GM21528 (cell line): ENCODE measurements around the gene HERC6.
"Not testable (repeated sequence)": the region's sequence is repeated elsewhere in the genome, so short reads cannot be mapped to it uniquely, and the experiment has no call there.

Experiments used
- ATAC-seq: cut with Tn5 transposase; IDR thresholded peaks from one replicate; pipeline ENCODE4 v1.9.1; 2021; ENCODE audit warnings: mild to moderate bottlenecking, moderate library complexity; ENCODE audit not compliant: unreplicated experiment, low FRiP score

HERC6 gene

DNA sequence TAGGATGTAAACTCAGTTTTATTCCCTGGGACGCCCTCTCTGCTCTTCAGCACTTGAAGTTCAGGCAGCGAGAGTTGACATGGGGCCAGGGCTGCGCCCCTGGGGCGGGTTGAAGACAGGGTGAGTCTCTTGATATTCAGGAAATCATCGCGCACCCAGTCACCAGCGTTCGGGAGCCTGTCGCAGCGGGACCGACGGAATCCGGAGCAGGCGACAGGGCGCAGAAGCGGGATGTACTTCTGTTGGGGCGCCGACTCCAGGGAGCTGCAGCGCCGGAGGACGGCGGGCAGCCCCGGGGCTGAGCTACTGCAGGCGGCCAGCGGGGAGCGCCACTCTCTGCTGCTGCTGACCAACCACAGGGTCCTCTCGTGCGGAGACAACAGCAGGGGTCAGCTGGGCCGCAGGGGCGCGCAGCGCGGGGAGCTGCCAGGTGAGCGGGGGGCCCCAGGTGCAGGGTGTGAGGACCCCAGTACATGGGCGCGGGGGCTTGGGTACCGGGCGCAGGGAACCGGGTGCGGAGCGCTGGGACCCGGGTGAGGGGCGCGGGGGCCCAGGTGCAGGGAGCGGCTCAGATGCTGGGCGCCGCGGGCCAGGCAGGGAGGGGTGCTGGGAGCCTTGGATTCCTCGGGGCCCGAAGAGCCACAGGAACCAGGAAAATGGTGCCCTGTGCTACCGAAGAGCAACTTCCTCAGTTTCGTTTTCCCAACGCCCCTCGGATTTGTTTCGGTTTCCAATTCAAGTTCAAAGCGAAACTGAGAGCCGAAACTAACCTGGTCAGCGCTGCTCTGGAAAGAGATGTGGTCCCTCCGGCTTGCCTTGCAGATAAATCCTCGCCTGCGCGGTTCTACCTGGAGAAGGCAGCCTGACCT lies at the start of gene HERC6:
Gene HERC6, plus strand, starts transcription at position 162 of the 869 bp plus-strand sequence. Its CDS starts 70 bp downstream, at position 232.
- peak; percentile 86 for ATAC-seq

DNA sequence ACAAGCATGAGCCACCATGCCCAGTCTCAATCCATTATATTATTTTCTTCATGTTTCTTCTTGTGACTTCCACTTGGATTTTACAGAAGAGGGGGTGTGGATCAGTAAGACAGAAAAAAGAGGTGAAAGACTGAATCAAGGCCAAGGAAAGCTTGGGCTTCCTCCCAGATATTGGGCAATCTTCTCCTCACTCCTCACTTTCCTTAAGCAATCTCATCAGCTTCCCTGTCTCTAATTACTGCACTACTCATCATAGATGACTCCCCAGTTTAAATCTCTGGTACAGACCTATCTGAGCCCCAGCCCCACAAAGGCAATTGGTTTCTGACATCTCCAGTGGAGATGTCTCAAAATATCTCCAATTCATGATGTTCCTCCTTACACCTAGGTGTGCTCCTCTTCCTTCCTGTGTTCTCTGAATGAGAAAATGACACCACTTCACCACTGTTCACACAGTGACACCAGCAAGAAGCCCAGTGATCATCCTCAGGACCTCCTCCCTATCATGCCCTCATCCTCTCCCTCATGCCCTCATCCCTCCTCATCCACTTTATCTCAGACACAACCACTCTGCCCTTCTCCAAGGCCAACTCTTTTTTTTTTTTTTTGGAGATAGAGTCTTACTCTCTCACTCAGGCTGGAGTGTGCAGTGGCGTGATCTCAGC lies 44.8 kb upstream of the HERC6 start:
- ATAC-seq = no peak

DNA sequence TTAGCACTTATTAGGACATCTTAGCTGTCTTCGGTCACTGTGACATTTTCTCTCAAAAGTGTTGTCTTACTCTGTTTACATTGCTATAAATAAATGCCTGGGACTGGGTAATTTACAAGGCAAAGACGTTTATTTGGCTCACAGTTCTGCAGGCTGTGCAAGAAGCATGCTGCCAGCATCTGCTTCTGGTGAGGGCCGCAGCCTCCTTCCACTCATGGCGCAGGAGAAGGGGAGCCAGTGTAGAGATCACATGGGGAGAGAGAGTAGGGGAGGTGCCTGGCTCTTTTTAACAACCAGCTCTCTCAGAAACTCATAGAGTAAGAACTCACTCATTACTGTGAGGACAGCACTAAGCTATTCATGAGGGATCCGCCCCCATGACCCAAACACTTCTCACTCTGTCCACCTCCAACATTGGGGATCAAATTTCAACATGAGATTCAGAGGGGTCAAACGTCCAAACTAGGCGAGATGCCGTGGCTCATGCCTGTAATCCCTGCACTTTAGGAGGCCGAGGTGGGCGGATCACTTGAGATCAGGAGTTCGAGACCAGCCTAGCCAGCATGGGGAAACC lies 43.5 kb upstream of the HERC6 start:
- ATAC-seq = no peak

DNA sequence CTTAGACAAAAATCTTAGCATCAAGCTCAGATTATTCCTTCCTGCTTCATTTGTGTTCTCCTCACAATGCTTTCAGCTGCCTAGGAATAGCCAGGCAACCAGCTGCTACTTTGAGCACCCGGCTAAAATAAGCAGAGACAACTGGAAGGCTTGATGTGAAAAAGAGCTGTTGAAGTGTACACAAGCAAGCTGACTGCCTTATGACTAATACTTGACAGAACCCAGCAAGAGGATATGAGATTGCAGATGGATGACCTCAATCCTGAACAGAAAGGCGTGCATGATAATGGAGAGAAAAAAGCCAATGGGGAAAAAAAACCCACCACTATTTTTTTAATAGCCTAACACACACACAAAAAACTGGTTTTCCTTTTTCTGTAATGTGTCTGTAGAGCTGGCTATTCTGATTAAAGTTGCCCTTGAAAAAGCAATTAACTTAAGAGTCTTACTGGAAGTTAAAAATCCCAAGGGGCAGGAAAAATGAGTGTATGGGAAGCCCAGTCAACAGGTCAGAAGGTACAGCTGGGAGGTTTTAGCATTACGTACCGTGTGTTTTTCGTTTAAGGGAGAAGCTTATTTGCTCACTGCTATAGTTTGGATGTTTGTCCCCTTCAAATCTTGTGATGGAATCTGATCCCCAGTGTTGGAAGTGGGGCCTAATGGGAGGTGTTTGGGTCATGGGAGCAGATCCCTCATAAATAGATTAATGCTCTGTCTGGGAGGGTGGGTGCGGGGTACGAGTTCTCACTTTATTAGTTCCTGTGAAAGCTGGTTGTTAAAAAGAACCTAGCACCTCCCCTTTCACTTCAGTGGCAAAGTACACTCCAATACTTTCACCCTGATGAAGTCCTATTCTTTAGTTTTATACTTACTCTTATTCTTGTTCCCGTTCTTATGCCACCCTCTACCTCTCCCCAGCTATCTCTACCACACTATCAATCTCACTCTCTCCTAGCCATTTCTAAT lies 37.1 kb upstream of the HERC6 start:
- ATAC-seq = no peak

DNA sequence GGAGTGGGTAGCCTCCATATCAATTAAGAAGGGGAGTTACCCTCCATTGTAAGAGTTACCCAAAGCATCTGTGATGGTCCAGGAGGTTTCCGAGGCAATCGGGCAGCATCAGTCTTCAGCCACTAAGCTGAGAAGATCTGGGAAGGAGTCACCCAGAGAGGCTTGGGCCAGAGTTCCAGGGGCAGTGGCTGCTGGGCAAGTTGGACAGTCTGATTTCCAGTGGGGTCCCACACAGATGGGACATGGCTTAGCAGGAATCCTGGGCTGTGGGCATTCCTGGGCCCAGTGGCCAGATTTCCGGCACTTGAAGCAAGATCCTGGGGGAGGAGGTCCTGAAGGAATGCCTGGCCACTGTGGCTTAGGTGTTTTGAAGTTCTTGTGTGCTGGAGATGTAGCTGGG lies 31.8 kb upstream of the HERC6 start:
- not testable (repeated sequence) for ATAC-seq

DNA sequence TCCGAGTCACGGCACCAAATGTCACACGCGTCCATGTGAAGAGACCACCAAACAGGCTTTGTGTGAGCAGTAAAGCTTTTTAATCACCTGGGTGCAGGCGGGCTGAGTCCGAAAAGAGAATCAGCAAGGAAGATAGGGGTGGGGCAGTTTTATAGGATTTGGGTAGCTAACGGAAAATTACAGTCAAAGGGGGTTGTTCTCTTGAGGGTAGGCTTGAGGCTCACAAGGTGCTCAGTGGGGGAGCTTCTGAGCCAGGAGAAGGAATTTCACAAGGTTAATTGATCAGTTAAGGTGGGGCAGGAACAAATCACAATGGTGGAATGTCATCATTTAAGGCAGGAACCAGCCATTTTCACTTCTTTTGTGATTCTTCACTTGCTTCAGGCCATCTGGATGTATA lies 29.9 kb upstream of the HERC6 start:
- ATAC-seq = not testable (repeated sequence)

DNA sequence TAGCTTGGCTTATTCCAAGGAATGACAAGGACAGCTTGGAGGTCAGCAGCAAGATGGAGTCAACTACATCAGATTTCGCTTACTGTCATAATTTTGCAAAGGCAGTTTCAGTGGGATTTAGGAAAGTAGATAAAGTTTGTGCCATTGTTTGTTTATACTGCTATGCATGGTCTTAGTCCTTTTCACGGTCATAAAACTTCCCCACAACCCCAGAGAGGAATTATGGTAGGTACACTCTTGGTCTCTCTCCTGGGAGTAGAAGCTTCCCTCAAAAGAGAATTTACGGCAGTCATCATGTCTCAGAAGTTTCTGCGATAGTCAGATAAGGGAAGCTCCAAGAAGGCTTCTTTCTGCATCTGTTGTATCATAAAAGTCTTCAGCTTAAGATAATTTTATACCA lies 27.9 kb upstream of the HERC6 start:
- ATAC-seq = no peak

DNA sequence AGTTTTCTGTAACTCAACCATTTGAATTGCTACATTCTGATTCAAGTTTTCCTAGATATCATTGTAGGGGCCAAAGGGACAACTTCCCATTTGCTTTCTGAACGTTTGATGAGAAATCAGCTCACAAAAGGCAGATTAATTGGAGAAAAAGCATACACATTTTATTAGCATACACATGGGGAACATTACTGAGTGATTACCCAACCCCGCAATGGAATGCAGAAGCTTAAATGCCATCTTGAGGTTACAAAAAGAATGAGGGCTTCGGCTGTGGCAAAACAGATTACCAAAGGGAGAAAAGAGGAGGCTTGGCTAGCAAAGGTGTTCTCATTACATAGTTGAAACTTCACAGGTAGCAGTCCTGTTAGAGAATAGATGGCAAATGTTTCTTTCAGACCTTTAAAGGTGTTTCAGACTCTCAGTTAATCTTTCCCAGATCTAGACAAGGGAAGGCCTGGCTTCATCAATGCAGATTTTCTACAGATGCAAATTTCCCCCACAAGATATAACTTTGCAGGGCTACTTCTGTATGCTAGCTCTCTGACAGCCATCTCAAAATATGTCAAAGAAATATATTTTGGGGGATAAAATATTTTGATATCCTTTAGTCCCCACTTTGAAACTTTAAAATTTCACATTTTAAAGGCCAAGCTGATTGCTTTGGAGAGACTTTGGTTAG lies 26.5 kb upstream of the HERC6 start:
- no peak for ATAC-seq

DNA sequence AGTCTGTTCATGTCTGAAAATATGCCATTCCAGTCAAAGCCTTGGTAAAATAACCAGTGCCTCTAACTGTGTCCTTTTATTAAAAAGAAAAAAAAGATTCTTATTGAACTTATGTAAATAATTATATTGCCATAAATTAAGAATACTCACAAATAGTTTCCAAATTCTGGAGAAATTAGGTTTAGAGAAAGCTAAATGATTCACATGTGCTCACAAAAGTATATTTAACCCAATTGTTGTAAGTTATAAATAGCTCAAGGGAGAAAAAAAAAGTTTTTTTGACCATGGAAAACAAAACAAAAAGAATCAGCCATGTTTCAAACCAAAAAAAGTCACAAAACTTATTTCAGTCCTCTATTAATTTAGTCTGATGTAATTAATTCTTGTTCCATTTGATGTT lies 25.3 kb upstream of the HERC6 start:
- ATAC-seq = no peak

DNA sequence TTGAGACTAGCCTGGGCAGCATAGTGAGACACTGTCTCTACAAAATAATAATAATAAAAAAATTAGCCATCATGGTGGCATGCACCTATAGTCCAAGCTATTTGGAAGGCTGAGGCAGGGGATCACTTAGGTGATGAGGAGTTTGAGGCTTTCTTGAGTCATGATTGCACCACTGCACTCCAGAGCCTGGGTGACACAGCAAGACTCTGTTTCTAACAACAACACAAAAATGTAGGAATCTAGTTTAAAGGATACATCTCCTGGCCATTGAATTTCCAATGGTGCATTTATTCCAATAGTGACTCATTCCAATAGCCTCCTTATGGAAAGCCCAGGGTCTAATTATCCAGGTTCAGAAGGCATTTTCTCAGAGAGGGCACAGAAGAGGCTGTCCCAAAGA lies 21.9 kb upstream of the HERC6 start:
- ATAC-seq = no peak

DNA sequence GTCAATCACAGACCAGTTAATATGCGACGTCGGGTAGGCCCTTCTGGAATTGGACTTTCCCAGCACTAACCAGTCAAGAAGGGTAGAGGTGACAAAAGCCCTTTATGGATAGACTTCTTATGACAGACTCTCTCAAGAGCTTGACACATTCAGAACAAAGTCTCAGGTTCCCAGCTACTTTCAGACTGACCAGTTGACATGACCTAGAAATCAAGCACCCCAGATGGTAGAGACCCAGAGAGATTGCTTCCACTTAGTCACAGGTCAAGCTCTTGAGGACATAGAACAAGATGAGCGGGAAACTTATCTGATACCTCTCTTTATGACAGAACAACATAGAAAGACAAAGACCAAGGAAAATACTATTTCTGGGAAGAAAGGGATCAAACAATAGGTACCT lies 21.4 kb upstream of the HERC6 start:
- ATAC-seq = no peak

DNA sequence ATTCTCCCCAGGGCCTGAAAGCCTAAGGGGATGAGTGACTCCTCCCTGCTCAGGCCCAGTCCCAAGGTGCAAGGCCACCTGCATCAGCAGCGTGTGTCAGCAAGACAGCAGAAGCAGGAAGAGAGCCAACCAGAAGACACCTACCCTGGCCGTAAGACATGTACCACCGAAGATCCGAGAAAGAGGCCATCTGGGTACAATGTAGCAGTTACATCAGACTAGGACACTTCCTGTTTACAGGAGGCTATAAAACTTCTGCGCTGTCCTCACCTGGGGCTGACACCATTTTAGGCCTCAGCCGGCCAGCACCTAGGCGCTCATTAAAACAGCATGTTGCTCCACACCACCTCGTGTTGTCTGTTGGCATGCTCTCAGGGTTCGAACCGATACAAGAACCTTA lies 19.1 kb upstream of the HERC6 start:
- no peak for ATAC-seq

DNA sequence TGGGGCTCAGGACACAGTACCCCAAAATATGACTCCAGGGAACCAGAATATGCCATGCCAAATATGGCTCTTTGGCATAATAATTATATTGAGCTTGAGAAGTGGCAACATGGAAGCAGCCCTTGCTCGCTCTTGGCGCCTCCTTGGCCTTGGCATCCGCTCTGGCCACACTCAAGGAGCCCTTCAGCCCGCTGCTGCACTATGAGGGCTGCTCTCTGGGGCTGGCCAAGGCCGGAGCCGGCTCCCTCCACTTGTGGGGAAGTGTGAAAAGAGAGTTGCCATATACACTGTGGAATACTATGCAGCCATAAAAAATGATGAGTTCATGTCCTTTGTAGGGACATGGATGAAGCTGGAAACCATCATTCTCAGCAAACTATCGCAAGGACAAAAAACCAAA lies 18.4 kb upstream of the HERC6 start:
- no peak for ATAC-seq

DNA sequence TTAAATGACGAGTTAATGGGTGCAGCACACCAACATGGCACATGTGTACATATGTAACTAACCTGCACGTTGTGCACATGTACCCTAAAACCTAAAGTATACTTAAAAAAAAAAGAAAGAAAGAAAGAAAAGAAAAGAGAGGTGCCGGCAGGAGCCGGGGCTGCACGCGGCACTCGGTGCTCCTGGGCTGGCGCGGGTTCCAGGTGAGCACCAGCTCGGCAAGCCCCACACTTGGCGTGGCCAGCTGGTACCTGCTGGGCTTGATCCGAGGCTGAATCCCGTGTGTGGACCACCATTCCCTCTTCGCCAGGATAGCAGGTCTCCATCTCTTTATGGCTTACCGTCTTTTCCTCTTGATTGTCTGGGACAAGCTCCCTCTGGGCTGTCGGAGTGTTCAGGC lies 17.9 kb upstream of the HERC6 start:
- no peak for ATAC-seq

DNA sequence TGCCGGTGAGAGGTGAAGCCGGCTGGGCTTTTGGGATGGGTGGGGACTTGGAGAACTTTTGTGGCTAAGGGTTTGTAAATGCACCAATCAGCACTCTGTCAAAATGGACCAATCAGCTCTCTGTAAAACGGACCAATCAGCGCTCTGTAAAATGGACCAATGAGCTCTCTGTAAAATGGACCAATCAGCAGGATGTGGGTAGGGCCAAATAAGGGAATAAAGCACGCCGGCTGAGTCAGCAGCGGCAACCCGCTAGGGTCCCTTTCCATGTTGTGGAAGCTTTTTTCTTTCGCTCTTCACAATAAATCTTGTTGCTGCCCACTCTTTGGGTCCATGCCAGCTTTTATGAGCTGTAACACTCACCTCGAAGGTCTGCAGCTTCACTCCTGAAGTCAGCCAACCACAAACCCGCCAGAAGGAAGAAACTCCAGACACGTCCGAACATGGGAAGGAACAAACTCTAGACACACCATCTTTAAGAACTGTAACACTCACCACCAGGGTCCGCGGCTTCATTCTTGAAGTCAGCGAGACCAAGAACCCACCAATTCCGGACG lies 17.4 kb upstream of the HERC6 start:
- ATAC-seq = not testable (repeated sequence)

DNA sequence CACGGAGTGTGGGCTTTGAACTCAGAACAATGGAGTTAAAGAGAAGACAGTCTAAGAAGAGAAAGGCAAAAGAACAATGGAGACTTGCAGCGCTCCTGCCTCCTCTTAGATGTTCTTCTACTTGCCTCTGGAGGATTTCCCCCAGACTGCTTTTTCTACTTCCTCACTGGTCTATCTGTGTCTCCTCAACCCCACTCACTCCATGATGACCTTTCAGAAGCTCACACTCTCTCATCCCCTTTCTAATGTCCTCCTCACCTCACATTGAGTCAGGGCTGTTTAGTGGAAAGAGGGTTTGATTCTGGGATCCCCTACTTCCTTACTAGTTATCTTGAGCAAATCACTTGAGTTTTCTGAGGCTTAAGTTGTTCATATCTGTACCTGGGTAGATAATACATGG lies 12.2 kb upstream of the HERC6 start:
- no peak for ATAC-seq

DNA sequence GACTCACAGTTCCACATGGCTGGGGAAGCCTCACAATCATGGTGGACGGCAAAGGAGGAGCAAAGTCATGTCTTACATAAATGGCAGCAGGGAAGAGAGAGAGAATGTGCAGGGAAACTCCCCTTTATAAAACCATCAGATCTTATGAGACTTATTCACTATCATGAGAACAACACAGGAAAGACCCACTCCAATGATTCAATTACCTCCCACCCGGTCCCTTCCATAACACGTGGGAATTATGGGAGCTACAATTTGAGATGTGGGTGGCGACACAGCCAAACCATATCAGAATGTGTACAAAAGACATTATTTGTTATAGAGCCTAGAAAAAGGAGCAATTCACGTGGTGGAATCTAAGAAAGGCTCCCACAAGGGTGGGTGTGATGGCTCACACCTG lies 10.8 kb upstream of the HERC6 start:
- ATAC-seq = no peak

DNA sequence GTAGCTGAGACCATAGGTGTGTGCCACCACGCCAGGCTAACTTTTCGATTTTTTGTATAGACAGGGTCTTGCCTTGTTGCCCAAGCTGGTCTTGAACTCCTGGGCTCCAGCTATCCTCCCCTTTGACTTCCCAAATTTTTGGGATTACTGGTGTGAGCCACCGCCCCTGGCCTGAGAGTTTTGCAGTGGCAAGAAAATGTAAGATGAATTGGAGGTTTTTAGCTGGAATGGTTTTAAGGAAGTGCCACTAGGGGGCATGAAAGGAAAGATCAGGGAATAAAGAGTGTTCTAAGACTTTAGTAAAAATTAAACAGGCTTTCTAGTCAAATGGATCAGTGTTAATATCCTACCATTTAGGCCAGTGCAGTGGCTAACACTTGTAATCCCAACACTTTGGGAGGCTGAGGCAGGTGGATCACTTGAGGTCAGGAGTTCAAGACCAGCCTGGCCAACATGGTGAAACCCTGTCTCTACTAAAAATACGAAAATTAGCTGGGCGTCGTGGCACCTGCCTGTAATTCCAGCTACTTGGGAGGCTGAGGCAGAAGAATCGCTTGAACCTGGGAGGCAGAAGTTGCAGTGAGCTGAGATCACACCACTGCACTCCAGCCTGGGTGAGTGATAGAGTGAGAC lies 9.4 kb upstream of the HERC6 start:
- ATAC-seq = not testable (repeated sequence)

DNA sequence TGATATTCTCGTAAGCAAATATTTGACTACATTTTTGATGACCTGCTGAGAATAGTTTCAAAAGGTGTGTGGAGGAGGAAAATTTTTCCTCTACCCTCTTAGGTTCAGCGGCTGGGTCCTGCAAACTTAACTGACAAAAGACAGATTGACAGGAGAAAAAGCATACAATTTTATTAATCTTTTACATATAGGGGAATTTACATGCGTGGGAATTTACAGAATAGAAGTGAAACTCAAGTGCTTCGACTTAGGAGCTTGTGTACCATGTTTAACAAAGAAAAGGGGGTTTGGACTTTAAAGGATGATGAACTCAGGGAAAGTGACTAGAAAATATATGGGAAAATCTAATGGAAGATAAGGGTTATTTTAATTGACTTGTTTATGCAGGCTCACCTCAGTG lies 2.5 kb downstream of the HERC6 start:
- no peak for ATAC-seq
